HEK293T (cell line): ENCODE measurements around the gene PELI2.

Experiments used
- ARNT ChIP-seq: fragments of 450-650 bp; IDR thresholded peaks from 2 replicates; pipeline ENCODE4 v1.6.1; 2017; ENCODE audit warnings: mild to moderate bottlenecking
- BHLHE40 ChIP-seq: fragments of 450-650 bp; IDR thresholded peaks from 2 replicates; pipeline ENCODE4 v1.6.1; 2016; ENCODE audit warnings: mild to moderate bottlenecking, moderate library complexity, borderline replicate concordance
- FOXM1 ChIP-seq: fragments of 450-650 bp; IDR thresholded peaks from 2 replicates; pipeline ENCODE4 v1.6.1; 2017; ENCODE audit warnings: mild to moderate bottlenecking, borderline replicate concordance
- SUZ12 ChIP-seq: fragments of 450-650 bp; IDR thresholded peaks from 2 replicates; pipeline ENCODE4 v1.6.1; 2016; ENCODE audit warnings: mild to moderate bottlenecking
- TARDBP ChIP-seq: fragments of 450-650 bp; IDR thresholded peaks from 2 replicates; pipeline ENCODE4 v1.6.1; 2016
- ZNF384 ChIP-seq: fragments of 450-650 bp; IDR thresholded peaks from 2 replicates; pipeline ENCODE4 v1.6.1; 2016
- TF ChIP-seq, protein P1 (sequence below): fragments of 450-650 bp; IDR thresholded peaks from 2 replicates; pipeline ENCODE4 v1.6.1; 2016

DNA sequence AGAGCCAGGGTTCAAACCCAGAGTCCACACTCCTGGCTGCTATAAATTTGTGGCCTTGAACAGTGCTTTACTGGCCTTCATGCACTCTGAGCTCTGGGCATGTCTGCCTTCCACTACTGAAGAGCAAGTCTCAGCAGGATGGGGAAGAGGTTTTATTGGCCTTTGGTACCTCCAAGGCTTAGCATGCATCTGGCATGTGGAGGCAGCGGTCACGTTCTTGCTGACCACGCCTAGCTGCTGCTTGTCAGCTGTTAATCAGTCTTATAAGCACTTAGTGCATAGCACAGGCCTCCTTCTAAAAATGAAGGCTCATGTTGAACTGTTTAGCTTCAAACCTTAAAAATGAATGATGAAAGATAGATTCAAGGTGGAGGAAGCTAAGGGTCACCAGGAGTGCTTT is 177.5 kb downstream of the PELI2 start:
- TF ChIP-seq SUZ12 (no peak), BHLHE40 (no peak), ARNT (no peak), TARDBP (no peak), ZNF384 (no peak), FOXM1 (no peak)
- TF ChIP-seq, protein P1, sequence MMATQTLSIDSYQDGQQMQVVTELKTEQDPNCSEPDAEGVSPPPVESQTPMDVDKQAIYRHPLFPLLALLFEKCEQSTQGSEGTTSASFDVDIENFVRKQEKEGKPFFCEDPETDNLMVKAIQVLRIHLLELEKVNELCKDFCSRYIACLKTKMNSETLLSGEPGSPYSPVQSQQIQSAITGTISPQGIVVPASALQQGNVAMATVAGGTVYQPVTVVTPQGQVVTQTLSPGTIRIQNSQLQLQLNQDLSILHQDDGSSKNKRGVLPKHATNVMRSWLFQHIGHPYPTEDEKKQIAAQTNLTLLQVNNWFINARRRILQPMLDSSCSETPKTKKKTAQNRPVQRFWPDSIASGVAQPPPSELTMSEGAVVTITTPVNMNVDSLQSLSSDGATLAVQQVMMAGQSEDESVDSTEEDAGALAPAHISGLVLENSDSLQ: no peak
